A673 (cell line): ENCODE data around the gene ELL. TPM values are rescaled to one million over a fixed set of nuclear protein-coding genes. Genes with fewer than 3 reads are reported as not detected.

Source experiments
- BruUV-seq: library from RNA; stranded (reverse); fragments of 400-500 nt; replicated peaks from 2 replicates; lab custom pipeline; 2021; lab: Mats Ljungman, UMichigan
- CTCF ChIA-PET: fragments of 300-600 bp; sonication (Branson Sonifier 250); formaldehyde crosslinking; loops from one replicate; lab custom pipeline; 2022; ENCODE audit warnings: antibody characterized with exemption; lab: Charles Lee
- POLR2A ChIA-PET: fragments of 300-600 bp; sonication (Branson Sonifier 250); formaldehyde crosslinking; loops from one replicate; lab custom pipeline; 2022; ENCODE audit warnings: antibody characterized with exemption; ENCODE audit not compliant: low non-redundant PET; lab: Charles Lee
- DNase-seq: peaks from one replicate; pipeline ENCODE4 v3.0.0-alpha.2; 2015; ENCODE audit warnings: low spot score
- H3K27ac ChIP-seq: fragments of 200-600 bp; sonication (generic); 2 replicates; pipeline ENCODE4 v1.5.1; 2016; ENCODE audit warnings: mixed run types, low read depth, mild to moderate bottlenecking, mixed read lengths, antibody characterized with exemption, low read length; ENCODE audit not compliant: poor library complexity, severe bottlenecking
- H3K27me3 ChIP-seq: fragments of 200-600 bp; sonication (generic); replicated peaks from 2 replicates; pipeline ENCODE4 v1.6.1; 2017; ENCODE audit warnings: mixed run types, low read depth, mild to moderate bottlenecking, mixed read lengths, antibody characterized with exemption, low read length; ENCODE audit not compliant: insufficient read depth, poor library complexity
- H3K36me3 ChIP-seq: fragments of 200-600 bp; sonication (generic); 2 replicates; pipeline ENCODE4 v1.6.1; 2016; ENCODE audit warnings: mixed run types, mild to moderate bottlenecking, mixed read lengths, antibody characterized with exemption, low read length; ENCODE audit not compliant: insufficient read depth, poor library complexity, severe bottlenecking
- H3K4me1 ChIP-seq: fragments of 200-600 bp; sonication (generic); 2 replicates; pipeline ENCODE4 v1.6.1; 2017; ENCODE audit warnings: mixed run types, mild to moderate bottlenecking, mixed read lengths, antibody characterized with exemption, low read length; ENCODE audit not compliant: insufficient read depth, poor library complexity, severe bottlenecking
- H3K4me3 ChIP-seq: fragments of 200-600 bp; sonication (generic); 2 replicates; pipeline ENCODE4 v1.5.1; 2016; ENCODE audit warnings: low read depth, mixed run types, mild to moderate bottlenecking, mixed read lengths, low read length; ENCODE audit not compliant: poor library complexity, severe bottlenecking
- H3K9me3 ChIP-seq: fragments of 200-600 bp; sonication (generic); 2 replicates; pipeline ENCODE4 v1.6.1; 2016; ENCODE audit warnings: mixed run types, low read depth, mild to moderate bottlenecking, mixed read lengths, antibody characterized with exemption, low read length; ENCODE audit not compliant: poor library complexity, severe bottlenecking
- EZH2 ChIP-seq: fragments of 200-600 bp; sonication (generic); IDR thresholded peaks from 2 replicates; pipeline ENCODE4 v1.6.1; 2017; ENCODE audit warnings: borderline replicate concordance, low read depth, mild to moderate bottlenecking, mixed read lengths, antibody characterized with exemption, low read length; ENCODE audit not compliant: poor library complexity, severe bottlenecking
- intact Hi-C: fragments of 100-400 bp; cut with micrococcal nuclease; formaldehyde crosslinking; loops from one replicate; pipeline ENCODE4 v1.10.0; 2022; ENCODE audit not compliant: unreplicated experiment
- total RNA-seq: library from RNA; stranded (reverse); gene quantifications from 2 replicates; pipeline ENCODE4 v1.2.3, GENCODE V29; 2021
- TF ChIP-seq, protein P1 (sequence below): fragments of 300-800, 200-600 bp; sonication (generic); conservative IDR thresholded peaks from 2 replicates; pipeline ENCODE4 v1.5.1; 2017; ENCODE audit warnings: low read depth, mild to moderate bottlenecking, antibody characterized with exemption, low read length, moderate library complexity, mixed read lengths

The ELL gene
- total RNA-seq, 1 experiment from 2014 or later, result 16.4 TPM

DNA sequence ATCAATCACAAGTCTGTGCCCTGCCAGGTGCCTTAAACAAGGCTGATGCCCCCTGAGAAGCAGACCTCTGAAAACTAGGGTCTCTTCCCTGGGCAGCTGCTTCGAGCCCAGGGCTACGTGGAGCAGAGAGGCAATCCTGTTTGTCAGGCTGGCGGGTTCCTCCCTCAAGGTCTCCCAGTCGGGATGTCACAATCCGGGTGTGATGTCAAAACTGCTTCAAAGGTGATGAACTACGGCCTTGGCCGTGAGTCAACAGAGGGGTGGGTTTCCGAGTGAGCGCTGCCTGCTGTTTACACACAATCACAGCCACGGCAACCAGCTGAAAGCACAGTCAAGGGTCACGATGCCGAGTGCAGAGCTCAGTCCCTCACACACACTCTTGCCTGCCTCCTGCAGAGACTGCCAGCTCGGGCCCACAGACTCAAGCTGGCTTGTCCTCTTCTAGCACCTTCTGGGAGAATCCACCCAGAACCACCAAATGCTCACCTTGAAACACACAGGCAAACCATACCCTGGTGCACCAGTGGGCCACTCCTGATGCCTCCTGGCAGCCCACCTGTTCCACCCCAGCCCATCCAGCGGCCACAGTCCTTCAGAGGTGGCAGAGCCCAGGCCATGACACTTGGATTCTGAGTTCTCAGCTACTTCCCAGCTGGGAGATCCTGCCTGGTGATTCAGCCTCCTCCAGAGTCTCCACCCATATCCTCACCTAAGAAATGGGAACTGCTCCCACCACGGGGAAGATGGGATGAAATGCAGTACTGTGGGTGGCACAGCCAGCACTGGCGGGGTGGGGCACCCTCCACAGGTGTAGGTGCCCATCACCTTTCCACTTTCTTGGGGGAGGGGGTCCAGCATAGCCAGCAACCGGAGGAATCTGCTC is 6.8 kb downstream of the ELL start:
- Histone ChIP-seq H3K4me1 (peaks cover 2% of the 10 kb centered on the region), H3K36me3 (no peaks in the 10 kb centered on the region), H3K4me3 (no peak overlapping the region), H3K9me3 (no peaks in the 10 kb centered on the region), H3K27me3 (no peaks in the 10 kb centered on the region), H3K27ac (no peak overlapping the region)
- no peak for DNase-seq
- POLR2A ChIA-PET, result no interaction called here
- intact Hi-C loops, result no loop called here
- CTCF ChIA-PET, result interaction anchor here (0.6 kb wide), 1 partner anchor 244 kb away, joined by 4 read pairs; no protein-coding TSS in a partner anchor
- TF ChIP-seq, protein P1, sequence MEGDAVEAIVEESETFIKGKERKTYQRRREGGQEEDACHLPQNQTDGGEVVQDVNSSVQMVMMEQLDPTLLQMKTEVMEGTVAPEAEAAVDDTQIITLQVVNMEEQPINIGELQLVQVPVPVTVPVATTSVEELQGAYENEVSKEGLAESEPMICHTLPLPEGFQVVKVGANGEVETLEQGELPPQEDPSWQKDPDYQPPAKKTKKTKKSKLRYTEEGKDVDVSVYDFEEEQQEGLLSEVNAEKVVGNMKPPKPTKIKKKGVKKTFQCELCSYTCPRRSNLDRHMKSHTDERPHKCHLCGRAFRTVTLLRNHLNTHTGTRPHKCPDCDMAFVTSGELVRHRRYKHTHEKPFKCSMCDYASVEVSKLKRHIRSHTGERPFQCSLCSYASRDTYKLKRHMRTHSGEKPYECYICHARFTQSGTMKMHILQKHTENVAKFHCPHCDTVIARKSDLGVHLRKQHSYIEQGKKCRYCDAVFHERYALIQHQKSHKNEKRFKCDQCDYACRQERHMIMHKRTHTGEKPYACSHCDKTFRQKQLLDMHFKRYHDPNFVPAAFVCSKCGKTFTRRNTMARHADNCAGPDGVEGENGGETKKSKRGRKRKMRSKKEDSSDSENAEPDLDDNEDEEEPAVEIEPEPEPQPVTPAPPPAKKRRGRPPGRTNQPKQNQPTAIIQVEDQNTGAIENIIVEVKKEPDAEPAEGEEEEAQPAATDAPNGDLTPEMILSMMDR, result no peak
- no peak for TF ChIP-seq EZH2
- BruUV-seq, result no TSS peak

DNA sequence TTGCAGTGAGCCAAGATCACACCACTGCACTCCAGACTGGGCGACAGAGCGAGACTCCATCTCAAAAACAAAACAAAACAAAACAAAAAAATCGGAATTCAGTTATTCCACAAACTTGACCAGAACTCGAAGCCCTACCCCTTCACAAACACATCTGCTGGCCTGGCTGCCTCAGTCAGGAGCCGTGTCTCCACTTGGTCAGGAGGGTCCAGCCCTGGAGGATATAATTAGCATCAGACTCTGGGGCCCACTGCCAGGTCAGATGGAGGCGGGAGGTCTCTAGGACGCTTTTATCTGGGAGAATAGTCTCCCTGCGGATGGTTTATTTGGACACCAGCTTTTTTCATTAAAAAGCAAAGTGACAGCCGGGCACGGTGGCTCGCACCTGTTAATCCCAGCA is 8.0 kb downstream of the ELL start:
- intact Hi-C loops, result no loop called here
- Histone ChIP-seq H3K9me3 (no peaks in the 10 kb centered on the region), H3K4me1 (no peaks in the 10 kb centered on the region), H3K27ac (no peak overlapping the region), H3K4me3 (no peak overlapping the region), H3K27me3 (no peaks in the 10 kb centered on the region), H3K36me3 (no peaks in the 10 kb centered on the region)
- no peak for TF ChIP-seq EZH2
- TF ChIP-seq, protein P1, result no peak
- DNase-seq, result no peak
- no TSS peak for BruUV-seq
- CTCF ChIA-PET, result no interaction called here
- POLR2A ChIA-PET, result no interaction called here

DNA sequence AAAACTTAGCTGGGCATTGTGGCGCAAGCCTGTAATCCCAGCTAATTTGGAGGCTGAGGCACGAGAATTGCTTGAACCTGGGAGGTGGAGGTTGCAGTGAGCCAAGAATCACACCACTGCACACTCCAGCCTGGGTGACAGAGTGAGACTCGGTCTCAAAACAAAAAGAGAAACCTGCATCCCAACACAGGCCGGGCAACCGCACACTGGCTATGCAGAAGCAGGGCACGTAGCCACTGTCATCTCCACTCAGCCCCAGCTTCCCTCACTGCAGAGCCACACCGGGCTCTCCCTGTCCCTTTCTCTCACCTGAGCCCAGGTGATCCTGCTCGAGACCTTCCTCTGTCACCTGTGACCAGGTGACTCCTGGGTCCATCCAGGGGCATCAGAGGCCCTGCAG is 11.7 kb downstream of the ELL start:
- Histone ChIP-seq H3K9me3 (no peaks in the 10 kb centered on the region), H3K4me3 (no peak overlapping the region), H3K27ac (no peak overlapping the region), H3K36me3 (no peaks in the 10 kb centered on the region), H3K27me3 (no peaks in the 10 kb centered on the region), H3K4me1 (no peaks in the 10 kb centered on the region)
- TF ChIP-seq EZH2, result no peak
- TF ChIP-seq, protein P1, result no peak
- no TSS peak for BruUV-seq
- POLR2A ChIA-PET, result no interaction called here
- DNase-seq, result no peak
- intact Hi-C loops, result no loop called here
- CTCF ChIA-PET, result interaction anchor here (0.6 kb wide), 1 partner anchor 414 kb away, joined by 5 read pairs; no protein-coding TSS in a partner anchor
